GM23248 (cell line): ENCODE measurements around the gene CBX1.

ENCODE experiments used
- EZH2 ChIP-seq: fragments of 200-600 bp; sonication (generic); IDR thresholded peaks from 2 replicates; pipeline ENCODE4 v1.6.1; 2018; ENCODE audit warnings: antibody characterized with exemption, mild to moderate bottlenecking; ENCODE audit not compliant: insufficient read depth, poor library complexity, severe bottlenecking
- EZH2phosphoT487 ChIP-seq: fragments of 200-600 bp; sonication (generic); IDR thresholded peaks from 2 replicates; pipeline ENCODE4 v1.6.1; 2018; ENCODE audit warnings: antibody characterized with exemption, moderate library complexity, mild to moderate bottlenecking, low read depth; ENCODE audit not compliant: insufficient read depth

DNA sequence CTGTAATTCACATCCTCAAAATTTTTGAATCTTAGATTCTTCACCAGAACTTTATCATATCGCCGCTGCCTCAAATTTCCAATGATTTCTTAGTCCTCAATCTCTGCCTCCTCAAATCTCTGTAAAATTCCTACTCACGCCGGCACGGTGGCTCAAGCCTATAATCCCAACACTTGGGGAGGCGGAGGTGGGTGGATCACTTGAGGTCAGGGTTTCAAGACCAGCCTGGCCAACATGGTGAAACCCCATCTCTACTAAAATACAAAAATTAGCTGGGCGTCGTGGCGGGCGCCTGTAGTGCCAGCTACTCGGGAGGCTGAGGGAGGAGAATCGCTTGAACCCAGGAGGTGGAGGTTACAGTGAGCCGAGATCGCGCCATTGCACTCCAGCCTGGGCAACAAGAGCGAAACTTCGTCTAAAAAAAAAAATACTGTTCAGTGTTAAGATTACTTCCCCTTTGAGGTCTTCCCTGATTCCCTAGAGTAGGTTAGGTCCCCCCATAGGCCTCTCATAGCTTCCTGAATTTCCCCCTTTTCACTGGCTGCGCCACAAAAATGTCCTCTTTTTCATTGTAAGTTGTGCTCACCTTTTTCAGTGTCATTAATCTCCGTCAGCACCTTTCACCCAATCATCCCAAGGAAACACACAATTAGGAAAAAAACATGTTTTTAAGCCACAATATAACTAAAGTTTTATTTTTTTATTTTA, 919 bp upstream of the CBX1 start:
- TF ChIP-seq EZH2 (no peak), EZH2phosphoT487 (no peak)
